Lower lobe of right lung (tissue), 2 donors: ENCODE results near the gene TTC22. TPM values are rescaled to one million over a fixed set of nuclear protein-coding genes. Genes with fewer than 3 reads are reported as not detected.
A peak's percentile ranks its signal among the peaks of the same experiment; 100 is the strongest.

Experiments used
- ATAC-seq, 2 donors: fragments of 200-7000 bp; cut with Tn5 transposase; one replicate each; pipeline ENCODE4 v1.9.1; 2020 to 2022; ENCODE audit warnings: mild to moderate bottlenecking in 2 of 2, moderate library complexity in 2 of 2
- DNase-seq: peaks from one replicate; pipeline ENCODE4 v3.0.0-alpha.2; 2020
- H3K27ac ChIP-seq: fragments of 200-600 bp; one replicate; pipeline ENCODE4 v1.8.0; 2022
- H3K27me3 ChIP-seq: fragments of 200-600 bp; one replicate; pipeline ENCODE4 v1.8.0; 2022; ENCODE audit warnings: low read depth
- H3K36me3 ChIP-seq: fragments of 200-600 bp; one replicate; pipeline ENCODE4 v1.8.0; 2022; ENCODE audit warnings: mild to moderate bottlenecking
- H3K4me1 ChIP-seq: fragments of 200-600 bp; one replicate; pipeline ENCODE4 v1.8.0; 2022
- H3K4me3 ChIP-seq: fragments of 200-600 bp; one replicate; pipeline ENCODE4 v1.8.0; 2022; ENCODE audit warnings: mild to moderate bottlenecking
- H3K9me3 ChIP-seq: fragments of 200-600 bp; one replicate; pipeline ENCODE4 v1.8.0; 2022
- intact Hi-C: fragments of 100-400 bp; cut with DNase I; formaldehyde crosslinking; loops from one replicate; pipeline ENCODE4 v1.11.0; 2022
- total RNA-seq: library from RNA; stranded (reverse); fragmentation: NEBNext Ultra II Directional; extraction: Animal tissue kit (Norgen Biotek cat#: 25700); gene quantifications from one replicate; pipeline ENCODE4 v1.2.1, GENCODE V29; 2021
- TF ChIP-seq, protein P1 (sequence below): fragments of 200-600 bp; IDR thresholded peaks from one replicate; pipeline ENCODE4 v1.8.0; 2022; ENCODE audit warnings: antibody characterized with exemption, mild to moderate bottlenecking
- donor health status: DM: no; HTN: yes; CAD: no; lungs with severe emphysema.

The TTC22 gene
- total RNA-seq, 1 donor from 2014 or later = 8.4 TPM

DNA sequence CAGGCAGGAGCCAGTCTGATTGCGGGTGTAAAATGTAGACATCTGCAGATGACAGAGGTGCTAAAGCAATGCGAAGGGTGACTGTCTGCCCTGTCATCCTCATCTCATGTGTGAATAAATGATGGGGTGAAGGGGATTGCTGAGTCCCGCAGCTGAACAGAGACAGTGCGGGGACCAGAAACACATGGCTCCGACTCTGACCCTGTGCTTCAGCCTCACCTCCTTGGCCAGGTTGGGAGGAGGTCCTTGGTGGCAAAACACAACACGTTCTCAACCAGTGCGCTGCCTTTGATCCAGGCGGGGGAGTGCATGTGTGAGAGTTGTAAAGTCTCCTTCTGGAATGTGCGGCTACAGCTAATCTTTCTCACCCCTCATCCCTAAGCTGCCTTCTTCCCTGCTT lies 32.0 kb upstream of the TTC22 start:
- no peak overlapping the region for H3K27ac ChIP-seq
- H3K4me3 ChIP-seq = no peak overlapping the region
- H3K27me3 ChIP-seq = no peaks in the 10 kb centered on the region
- no peaks in the 10 kb centered on the region for H3K36me3 ChIP-seq
- intact Hi-C loops = no loop called here
- DNase-seq (no peak), ATAC-seq (no peak)
- H3K4me1 ChIP-seq = no peaks in the 10 kb centered on the region
- TF ChIP-seq, protein P1, sequence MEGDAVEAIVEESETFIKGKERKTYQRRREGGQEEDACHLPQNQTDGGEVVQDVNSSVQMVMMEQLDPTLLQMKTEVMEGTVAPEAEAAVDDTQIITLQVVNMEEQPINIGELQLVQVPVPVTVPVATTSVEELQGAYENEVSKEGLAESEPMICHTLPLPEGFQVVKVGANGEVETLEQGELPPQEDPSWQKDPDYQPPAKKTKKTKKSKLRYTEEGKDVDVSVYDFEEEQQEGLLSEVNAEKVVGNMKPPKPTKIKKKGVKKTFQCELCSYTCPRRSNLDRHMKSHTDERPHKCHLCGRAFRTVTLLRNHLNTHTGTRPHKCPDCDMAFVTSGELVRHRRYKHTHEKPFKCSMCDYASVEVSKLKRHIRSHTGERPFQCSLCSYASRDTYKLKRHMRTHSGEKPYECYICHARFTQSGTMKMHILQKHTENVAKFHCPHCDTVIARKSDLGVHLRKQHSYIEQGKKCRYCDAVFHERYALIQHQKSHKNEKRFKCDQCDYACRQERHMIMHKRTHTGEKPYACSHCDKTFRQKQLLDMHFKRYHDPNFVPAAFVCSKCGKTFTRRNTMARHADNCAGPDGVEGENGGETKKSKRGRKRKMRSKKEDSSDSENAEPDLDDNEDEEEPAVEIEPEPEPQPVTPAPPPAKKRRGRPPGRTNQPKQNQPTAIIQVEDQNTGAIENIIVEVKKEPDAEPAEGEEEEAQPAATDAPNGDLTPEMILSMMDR = no peak
- H3K9me3 ChIP-seq = no peaks in the 10 kb centered on the region

DNA sequence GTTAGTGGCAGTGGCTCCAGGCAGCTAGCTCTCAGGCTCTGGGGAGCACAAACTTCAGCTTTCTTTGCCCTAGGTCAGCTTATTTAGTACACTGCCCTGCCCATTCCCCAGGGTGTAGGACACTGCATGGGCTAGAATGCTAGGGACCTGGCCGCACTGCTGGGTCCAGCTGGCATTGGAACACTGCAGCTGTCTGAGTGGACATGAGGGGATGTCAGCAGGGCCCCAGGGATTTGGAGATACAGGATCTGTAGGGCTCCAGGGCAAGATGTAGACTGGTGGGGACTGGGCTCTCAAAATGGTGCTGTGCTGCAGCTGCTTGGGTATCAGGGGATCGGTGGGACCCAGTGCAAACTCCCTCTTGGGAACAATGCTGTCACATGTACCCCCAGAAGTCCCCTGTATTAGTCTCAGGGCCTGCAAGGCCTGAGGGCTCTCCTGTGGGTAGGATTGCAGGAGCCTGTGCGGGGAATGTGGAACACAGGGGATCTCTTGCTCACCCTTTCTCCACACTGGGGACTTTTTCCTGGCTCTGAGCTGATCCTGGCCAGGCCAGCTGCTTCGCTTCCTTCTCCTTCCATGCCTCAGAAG lies 25.2 kb upstream of the TTC22 start:
- Histone ChIP-seq H3K27me3 (no peaks in the 10 kb centered on the region), H3K4me3 (no peak overlapping the region), H3K9me3 (peaks cover 11% of the 10 kb centered on the region), H3K36me3 (no peaks in the 10 kb centered on the region), H3K27ac (no peak overlapping the region), H3K4me1 (no peaks in the 10 kb centered on the region)
- TF ChIP-seq, protein P1 = no peak
- DNase-seq (no peak), ATAC-seq (no peak)
- intact Hi-C loops = no loop called here

DNA sequence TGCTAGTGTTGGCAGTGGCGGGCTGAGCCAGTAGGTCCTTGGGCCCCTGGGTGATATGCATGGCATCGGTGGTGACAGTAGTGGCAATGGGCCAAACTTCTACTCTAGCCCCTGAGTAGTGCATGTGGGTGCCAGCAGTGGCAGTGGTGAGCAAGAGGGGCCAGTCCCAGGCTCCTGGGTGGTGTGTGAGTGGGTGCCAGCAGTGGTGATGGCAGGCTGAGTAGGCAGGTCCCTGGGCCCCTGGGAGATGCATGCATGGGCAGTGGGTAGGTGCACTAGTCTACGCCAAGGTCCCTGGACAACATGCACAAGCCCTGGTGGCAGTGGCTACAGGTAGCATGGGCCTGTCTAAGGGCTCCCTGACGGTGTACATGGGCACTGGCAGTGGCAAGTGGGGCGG lies 24.6 kb upstream of the TTC22 start:
- H3K27ac ChIP-seq = no peak overlapping the region
- intact Hi-C loops = no loop called here
- no peaks in the 10 kb centered on the region for H3K27me3 ChIP-seq
- ATAC-seq = no peak
- H3K9me3 ChIP-seq = peaks cover 11% of the 10 kb centered on the region
- no peak overlapping the region for H3K4me3 ChIP-seq
- no peaks in the 10 kb centered on the region for H3K4me1 ChIP-seq
- DNase-seq = no peak
- TF ChIP-seq, protein P1 = no peak
- H3K36me3 ChIP-seq = no peaks in the 10 kb centered on the region

DNA sequence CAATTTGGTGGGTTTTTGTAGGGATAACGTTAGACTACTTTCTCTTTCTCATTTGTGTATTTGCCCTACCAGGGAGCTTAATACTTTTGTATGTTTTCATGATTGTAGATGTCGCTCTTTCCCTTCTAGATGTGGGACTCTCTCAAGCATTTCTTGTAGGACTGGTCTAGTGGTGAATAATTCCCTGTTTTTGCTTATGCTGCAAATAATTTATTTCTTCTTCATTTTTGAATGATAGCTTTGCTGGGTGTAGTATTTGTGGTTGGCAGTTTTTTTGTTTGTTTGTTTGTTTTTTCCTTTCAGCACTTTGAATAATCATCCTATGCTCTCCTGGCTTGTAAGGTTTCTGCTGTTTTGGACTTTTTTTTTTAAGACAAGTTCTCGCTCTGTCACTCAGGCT lies 22.5 kb upstream of the TTC22 start:
- Histone ChIP-seq H3K36me3 (no peaks in the 10 kb centered on the region), H3K4me3 (no peak overlapping the region), H3K4me1 (no peaks in the 10 kb centered on the region), H3K27ac (no peak overlapping the region), H3K9me3 (peaks cover 11% of the 10 kb centered on the region), H3K27me3 (no peaks in the 10 kb centered on the region)
- intact Hi-C loops = no loop called here
- TF ChIP-seq, protein P1 = no peak
- no peak for DNase-seq
- ATAC-seq = no peak

DNA sequence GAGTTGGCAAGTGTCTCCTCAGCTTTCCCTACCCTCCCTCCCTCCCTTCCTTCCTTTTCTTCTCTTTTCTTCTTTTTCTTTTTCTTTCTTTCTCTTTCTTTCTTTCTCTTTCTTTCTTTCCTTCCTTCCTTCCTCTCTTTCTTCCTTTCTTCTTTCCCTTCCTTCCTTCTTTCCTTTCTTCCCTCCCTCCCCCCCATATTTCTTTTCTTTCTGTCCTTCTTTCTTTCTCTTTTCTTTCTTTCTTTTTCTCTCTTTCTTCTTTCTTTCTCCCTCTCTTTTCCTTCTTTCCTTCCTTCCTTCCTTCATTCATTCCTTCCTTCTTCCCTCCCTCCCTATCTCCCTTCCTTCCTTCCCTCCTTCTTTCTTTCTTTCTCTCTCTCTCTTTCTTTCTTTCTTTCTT lies 18.6 kb upstream of the TTC22 start:
- Histone ChIP-seq H3K27ac (no peak overlapping the region), H3K9me3 (peaks cover 11% of the 10 kb centered on the region), H3K4me1 (no peaks in the 10 kb centered on the region), H3K36me3 (no peaks in the 10 kb centered on the region), H3K27me3 (no peaks in the 10 kb centered on the region), H3K4me3 (no peak overlapping the region)
- intact Hi-C loops = no loop called here
- DNase-seq = no peak
- no peak for ATAC-seq
- TF ChIP-seq, protein P1 = no peak

DNA sequence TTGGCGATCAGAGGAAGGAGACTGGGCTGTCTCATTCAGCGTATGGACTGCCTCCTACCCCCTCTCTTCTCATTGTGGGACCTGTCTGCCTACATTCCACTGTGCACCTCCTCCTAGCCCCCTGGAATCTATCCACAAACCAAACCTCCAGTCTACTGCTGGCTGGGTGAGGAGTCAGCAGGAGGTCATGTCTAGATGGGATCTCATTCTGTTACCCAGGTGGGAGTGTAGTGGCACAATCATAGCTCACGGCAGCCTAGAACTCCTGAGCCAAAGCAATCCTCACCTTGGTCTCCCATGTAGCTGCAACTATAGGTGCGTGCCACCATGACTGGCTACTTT lies 18.0 kb upstream of the TTC22 start:
- no peak overlapping the region for H3K27ac ChIP-seq
- TF ChIP-seq, protein P1 = no peak

More for the DNA sequence above, 18.0 kb upstream of the TTC22 start:
- H3K9me3 ChIP-seq = peaks cover 11% of the 10 kb centered on the region
- no peak overlapping the region for H3K4me3 ChIP-seq
- H3K27me3 ChIP-seq = peaks cover 3% of the 10 kb centered on the region
- no peaks in the 10 kb centered on the region for H3K4me1 ChIP-seq
- ATAC-seq (peak; percentile 11 to 19), DNase-seq (no peak)
- intact Hi-C loops = no loop called here
- no peaks in the 10 kb centered on the region for H3K36me3 ChIP-seq
